HL-60 (cell line): ENCODE data around the gene PRELP.
"Not testable (repeated sequence)": the region's sequence is repeated elsewhere in the genome, so short reads cannot be mapped to it uniquely, and the experiment has no call there.

Source experiments
- DNase-seq, 2 experiments: peaks; one replicate each; pipeline ENCODE4 v3.0.0-alpha.2; 2010 to 2020; ENCODE audit warnings: low read depth in 1 of 2, low spot score in 1 of 2
- H3K27ac ChIP-seq: fragments of 250-450 bp; sonication (Bioruptor Pico); replicated peaks from 2 replicates; pipeline ENCODE4 v1.5.1; 2020; ENCODE audit warnings: mild to moderate bottlenecking, moderate library complexity
- H3K27me3 ChIP-seq: fragments of 250-450 bp; sonication (Bioruptor Pico); 2 replicates; pipeline ENCODE4 v1.5.1; 2021; ENCODE audit warnings: mild to moderate bottlenecking, moderate library complexity; ENCODE audit not compliant: insufficient read depth, poor library complexity, severe bottlenecking
- H3K4me3 ChIP-seq: replicated peaks from 2 replicates; pipeline ENCODE4 v1.5.1; 2011; ENCODE audit warnings: mild to moderate bottlenecking, control low read depth, low read length; ENCODE audit not compliant: insufficient read depth
- GABPA ChIP-seq: IDR thresholded peaks from 2 replicates; pipeline ENCODE4 v1.6.1; 2012; ENCODE audit warnings: low read depth
- POLR2AphosphoS5 ChIP-seq: IDR thresholded peaks from 2 replicates; pipeline ENCODE4 v1.6.1; 2012; ENCODE audit warnings: low read depth
- SPI1 ChIP-seq: IDR thresholded peaks from 2 replicates; pipeline ENCODE4 v1.6.1; 2012; ENCODE audit warnings: low read depth, mild to moderate bottlenecking, borderline replicate concordance
- TF ChIP-seq, protein P1 (sequence below): IDR thresholded peaks from one replicate; pipeline ENCODE4 v1.5.1; 2011; ENCODE audit warnings: low read length, control low read depth, inconsistent platforms; ENCODE audit not compliant: insufficient read depth
- TF ChIP-seq, protein P2 (sequence below): IDR thresholded peaks from 2 replicates; pipeline ENCODE4 v1.6.1; 2012; ENCODE audit warnings: low read depth; ENCODE audit not compliant: insufficient replicate concordance

Gene PRELP

DNA sequence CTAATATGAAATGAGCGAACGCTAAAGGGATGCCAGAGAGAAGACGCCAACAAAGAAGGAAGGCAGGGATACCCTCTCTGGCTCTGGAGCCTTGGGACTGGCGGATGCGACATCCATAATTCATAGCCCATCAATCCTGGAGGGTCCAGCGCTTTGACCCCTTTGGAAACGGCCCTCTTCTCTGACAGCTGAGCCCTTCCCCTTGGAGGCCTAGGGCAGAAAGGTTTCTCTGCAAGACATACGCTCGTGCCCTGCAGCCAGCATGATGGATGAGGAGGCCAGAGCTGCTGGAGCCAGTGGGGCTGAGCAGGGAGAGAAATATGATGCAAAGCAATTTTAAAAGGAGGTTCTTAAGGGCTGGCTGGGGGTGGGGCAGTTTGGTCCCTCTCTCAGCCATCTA is 40.6 kb downstream of the PRELP start:
- H3K27me3 ChIP-seq = no peaks in the 10 kb centered on the region
- DNase-seq = no peak
- H3K4me3 ChIP-seq = no peak overlapping the region
- TF ChIP-seq SPI1 = no peak
- TF ChIP-seq, protein P1, sequence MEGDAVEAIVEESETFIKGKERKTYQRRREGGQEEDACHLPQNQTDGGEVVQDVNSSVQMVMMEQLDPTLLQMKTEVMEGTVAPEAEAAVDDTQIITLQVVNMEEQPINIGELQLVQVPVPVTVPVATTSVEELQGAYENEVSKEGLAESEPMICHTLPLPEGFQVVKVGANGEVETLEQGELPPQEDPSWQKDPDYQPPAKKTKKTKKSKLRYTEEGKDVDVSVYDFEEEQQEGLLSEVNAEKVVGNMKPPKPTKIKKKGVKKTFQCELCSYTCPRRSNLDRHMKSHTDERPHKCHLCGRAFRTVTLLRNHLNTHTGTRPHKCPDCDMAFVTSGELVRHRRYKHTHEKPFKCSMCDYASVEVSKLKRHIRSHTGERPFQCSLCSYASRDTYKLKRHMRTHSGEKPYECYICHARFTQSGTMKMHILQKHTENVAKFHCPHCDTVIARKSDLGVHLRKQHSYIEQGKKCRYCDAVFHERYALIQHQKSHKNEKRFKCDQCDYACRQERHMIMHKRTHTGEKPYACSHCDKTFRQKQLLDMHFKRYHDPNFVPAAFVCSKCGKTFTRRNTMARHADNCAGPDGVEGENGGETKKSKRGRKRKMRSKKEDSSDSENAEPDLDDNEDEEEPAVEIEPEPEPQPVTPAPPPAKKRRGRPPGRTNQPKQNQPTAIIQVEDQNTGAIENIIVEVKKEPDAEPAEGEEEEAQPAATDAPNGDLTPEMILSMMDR = no peak
- no peak for TF ChIP-seq POLR2AphosphoS5
- TF ChIP-seq, protein P2, sequence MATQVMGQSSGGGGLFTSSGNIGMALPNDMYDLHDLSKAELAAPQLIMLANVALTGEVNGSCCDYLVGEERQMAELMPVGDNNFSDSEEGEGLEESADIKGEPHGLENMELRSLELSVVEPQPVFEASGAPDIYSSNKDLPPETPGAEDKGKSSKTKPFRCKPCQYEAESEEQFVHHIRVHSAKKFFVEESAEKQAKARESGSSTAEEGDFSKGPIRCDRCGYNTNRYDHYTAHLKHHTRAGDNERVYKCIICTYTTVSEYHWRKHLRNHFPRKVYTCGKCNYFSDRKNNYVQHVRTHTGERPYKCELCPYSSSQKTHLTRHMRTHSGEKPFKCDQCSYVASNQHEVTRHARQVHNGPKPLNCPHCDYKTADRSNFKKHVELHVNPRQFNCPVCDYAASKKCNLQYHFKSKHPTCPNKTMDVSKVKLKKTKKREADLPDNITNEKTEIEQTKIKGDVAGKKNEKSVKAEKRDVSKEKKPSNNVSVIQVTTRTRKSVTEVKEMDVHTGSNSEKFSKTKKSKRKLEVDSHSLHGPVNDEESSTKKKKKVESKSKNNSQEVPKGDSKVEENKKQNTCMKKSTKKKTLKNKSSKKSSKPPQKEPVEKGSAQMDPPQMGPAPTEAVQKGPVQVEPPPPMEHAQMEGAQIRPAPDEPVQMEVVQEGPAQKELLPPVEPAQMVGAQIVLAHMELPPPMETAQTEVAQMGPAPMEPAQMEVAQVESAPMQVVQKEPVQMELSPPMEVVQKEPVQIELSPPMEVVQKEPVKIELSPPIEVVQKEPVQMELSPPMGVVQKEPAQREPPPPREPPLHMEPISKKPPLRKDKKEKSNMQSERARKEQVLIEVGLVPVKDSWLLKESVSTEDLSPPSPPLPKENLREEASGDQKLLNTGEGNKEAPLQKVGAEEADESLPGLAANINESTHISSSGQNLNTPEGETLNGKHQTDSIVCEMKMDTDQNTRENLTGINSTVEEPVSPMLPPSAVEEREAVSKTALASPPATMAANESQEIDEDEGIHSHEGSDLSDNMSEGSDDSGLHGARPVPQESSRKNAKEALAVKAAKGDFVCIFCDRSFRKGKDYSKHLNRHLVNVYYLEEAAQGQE = no peak
- no peak for TF ChIP-seq GABPA
- H3K27ac ChIP-seq = no peak overlapping the region

DNA sequence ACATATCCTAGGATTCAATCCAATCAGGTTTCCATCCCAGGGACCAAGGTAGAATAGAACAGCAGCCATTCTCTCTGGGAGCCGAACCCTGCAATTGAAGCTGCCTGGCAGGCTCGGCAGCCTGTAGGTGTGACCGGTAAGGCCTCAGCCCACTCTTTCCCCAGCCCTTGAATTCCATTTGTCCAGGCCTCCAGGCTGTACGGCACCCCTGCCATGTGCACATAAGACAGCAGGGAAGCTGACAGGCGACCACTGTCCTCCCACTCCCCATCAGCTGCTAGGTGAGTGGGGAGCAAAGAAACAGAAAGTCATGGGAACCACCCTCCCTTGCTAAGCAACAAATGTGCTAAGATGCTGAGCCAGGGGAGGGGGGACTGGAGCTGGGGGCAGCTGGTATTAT is 41.3 kb downstream of the PRELP start:
- H3K4me3 ChIP-seq = no peak overlapping the region
- TF ChIP-seq, protein P2 = no peak
- no peak for TF ChIP-seq SPI1
- no peak for TF ChIP-seq GABPA
- no peak for TF ChIP-seq POLR2AphosphoS5
- TF ChIP-seq, protein P1 = no peak
- DNase-seq = no peak
- no peak overlapping the region for H3K27ac ChIP-seq
- no peaks in the 10 kb centered on the region for H3K27me3 ChIP-seq

DNA sequence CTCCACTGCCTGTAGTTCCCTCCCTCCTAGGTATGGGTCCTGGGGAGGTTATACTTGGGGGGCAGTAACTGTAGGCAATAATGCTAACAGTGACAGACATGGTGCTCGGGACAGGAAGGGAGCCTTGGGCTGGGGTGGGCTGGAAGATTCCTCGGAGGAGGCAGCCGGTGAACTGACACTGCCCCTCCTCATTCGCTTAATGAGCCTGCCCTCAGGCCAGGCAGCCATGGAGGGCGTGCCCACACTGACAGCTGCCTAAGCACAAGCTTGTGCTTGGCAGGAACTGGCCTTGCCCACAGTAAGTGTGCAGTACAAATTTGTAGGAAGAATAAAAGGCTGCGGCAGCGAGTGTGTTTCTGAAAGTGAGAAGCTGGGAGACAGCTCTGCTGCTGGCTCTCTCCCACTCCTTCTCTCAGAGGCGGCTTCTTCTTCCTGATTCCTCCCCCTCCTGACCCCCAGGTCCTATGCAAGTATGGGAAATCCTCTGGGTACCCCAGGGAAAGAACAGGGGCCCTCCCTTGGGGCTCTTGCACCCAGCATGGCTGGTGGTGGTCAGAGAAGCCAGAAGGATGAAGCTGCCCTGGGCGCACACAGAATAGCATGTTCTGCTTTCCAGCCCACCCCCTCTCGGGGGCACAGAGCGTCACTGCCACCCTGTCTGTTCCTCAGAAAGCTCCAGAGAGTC is 42.0 kb downstream of the PRELP start:
- Histone ChIP-seq H3K4me3 (no peak overlapping the region), H3K27ac (no peak overlapping the region), H3K27me3 (no peaks in the 10 kb centered on the region)
- TF ChIP-seq POLR2AphosphoS5 = no peak
- TF ChIP-seq, protein P1 = no peak
- TF ChIP-seq GABPA = no peak
- TF ChIP-seq, protein P2 = no peak
- no peak for TF ChIP-seq SPI1
- DNase-seq = no peak

DNA sequence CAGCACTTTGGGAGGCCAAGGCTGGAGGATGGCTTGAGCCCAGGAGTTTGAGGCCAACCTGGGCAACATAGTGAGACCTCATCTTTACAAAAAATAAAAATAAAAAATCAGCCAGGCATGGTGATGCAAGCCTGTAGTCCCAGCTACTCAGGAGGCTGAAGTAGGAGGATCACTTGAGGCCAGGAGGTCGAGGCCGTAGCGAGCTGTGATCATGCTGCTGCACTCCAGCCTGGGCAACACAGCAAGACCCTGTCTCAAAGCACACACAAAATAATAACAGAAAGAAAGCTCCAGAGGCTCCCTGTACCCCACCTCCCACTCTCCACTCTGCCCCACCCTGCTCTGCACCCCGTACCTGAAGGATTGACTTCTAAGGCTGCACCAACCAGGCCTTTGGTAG is 42.5 kb downstream of the PRELP start:
- H3K27me3 ChIP-seq, H3K27ac ChIP-seq, DNase-seq, H3K4me3 ChIP-seq: not testable (repeated sequence)
